Measurements from ENCODE around the gene MS4A13.

The MS4A13 gene, protein sequence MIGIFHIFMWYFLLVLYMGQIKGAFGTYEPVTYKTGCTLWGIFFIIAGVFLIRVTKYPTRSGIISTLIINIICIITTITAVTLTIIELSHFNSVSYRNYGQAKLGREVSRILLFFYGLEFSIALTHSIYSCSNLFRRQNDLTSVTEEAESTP

DNA sequence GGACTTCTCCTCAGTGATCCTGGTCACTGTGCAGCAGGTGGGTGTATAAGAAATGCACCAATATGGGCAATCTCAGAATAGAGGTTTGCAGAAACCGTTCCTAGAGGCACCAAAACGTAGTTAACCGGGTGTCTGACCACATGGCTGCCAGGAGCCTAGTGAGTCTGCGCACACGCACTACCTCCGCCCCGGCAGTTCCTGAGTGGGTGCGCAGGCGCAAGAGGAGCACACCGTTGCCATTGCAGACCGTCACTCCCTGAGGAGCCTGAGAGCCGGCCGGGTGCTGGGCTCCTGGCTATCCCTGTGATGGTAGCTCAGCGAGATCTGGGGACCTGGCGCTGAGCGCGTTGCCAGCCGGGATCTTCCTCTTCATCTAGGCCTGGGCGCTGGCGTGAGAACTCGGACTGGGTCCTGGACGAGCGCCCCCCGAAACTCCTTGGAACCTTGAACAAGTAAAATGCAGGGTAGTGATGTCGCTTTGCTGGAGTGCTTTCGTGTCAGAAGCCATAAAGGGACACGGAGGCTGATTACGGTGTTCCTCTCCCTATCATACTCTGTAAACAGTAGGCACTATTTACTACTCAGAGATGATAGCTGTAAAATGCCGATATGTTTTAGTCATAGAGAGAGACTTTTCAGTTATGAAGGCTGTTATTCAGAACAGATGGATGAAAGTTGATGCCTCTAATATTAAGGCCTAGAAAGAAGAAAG is at the start of gene MS4A13:
TSS of gene MS4A13 (plus strand) at position 249 of the 712 bp plus-strand sequence. CDS start 2,692 bp downstream, outside the sequence.
- no peaks in the 10 kb centered on the region for H3K36me3 ChIP-seq (ENCODE audit: control insufficient read depth, insufficient read depth, low read length)
- no peaks in the 10 kb centered on the region for H3K4me1 ChIP-seq (ENCODE audit: control insufficient read depth, insufficient read depth, low read length)
- no peak within 1 kb of the TSS for H3K9ac ChIP-seq (ENCODE audit: low read depth, low read length)
- no peaks in the 10 kb centered on the region for H3K9me3 ChIP-seq (ENCODE audit: control insufficient read depth, insufficient read depth, low read length)
- no peak within 1 kb of the TSS for H3K4me3 ChIP-seq (ENCODE audit: low read depth, low read length)
- no peaks in the 10 kb centered on the region for H3K27me3 ChIP-seq (ENCODE audit: control insufficient read depth, insufficient read depth, low read length)

DNA sequence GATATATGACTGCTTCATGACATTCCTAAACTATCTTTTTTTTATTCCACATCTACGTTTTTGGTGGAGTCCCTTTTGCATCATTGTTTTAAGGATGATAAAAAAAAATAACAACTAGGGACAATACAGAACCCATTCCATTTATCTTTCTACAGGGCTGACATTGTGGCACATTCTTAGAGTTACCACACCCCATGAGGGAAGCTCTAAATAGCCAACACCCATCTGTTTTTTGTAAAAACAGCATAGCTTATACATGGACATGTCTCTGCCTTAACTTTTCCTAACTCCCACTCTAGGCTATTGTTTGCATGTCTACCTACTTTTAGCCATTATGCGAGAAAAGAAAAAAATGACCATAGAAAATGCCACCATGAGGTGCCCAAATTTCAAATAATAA is 46.4 kb upstream of the MS4A13 start:
- H3K4me1 ChIP-seq (ENCODE audit: control insufficient read depth, insufficient read depth, low read length), result no peaks in the 10 kb centered on the region
- no peaks in the 10 kb centered on the region for H3K9me3 ChIP-seq (ENCODE audit: control insufficient read depth, insufficient read depth, low read length)
- no peak overlapping the region for H3K4me3 ChIP-seq (ENCODE audit: low read depth, low read length)
- H3K36me3 ChIP-seq (ENCODE audit: control insufficient read depth, insufficient read depth, low read length), result no peaks in the 10 kb centered on the region
- H3K27me3 ChIP-seq (ENCODE audit: control insufficient read depth, insufficient read depth, low read length), result no peaks in the 10 kb centered on the region
- no peak overlapping the region for H3K9ac ChIP-seq (ENCODE audit: low read depth, low read length)

DNA sequence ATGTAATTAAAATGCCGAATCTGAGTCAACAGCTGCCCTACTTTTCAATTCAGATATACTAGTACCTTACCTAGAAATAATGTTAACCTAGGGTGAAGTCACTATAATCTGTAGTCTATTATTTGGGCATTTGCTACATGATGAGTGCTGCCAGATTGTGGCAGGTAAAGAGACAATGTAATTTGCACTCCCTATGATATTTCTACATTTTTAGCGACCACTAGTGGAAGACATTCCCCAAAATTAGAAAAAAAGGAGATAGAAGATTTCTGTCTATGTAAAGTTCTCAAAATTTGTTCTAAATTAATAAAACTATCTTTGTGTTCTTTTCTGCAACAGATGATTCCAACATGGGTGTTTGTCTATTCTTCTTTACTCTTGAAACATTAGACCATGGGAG is 45.5 kb upstream of the MS4A13 start:
- no peak overlapping the region for H3K9ac ChIP-seq (ENCODE audit: low read depth, low read length)
- H3K36me3 ChIP-seq (ENCODE audit: control insufficient read depth, insufficient read depth, low read length), result no peaks in the 10 kb centered on the region
- H3K27me3 ChIP-seq (ENCODE audit: control insufficient read depth, insufficient read depth, low read length), result no peaks in the 10 kb centered on the region
- no peaks in the 10 kb centered on the region for H3K9me3 ChIP-seq (ENCODE audit: control insufficient read depth, insufficient read depth, low read length)
- H3K4me3 ChIP-seq (ENCODE audit: low read depth, low read length), result no peak overlapping the region
- no peaks in the 10 kb centered on the region for H3K4me1 ChIP-seq (ENCODE audit: control insufficient read depth, insufficient read depth, low read length)

- no peaks in the 10 kb centered on the region for H3K36me3 ChIP-seq (ENCODE audit: control insufficient read depth, insufficient read depth, low read length)
- no peaks in the 10 kb centered on the region for H3K9me3 ChIP-seq (ENCODE audit: control insufficient read depth, insufficient read depth, low read length)
- H3K4me1 ChIP-seq (ENCODE audit: control insufficient read depth, insufficient read depth, low read length), result no peaks in the 10 kb centered on the region
- no peak overlapping the region for H3K9ac ChIP-seq (ENCODE audit: low read depth, low read length)
- no peaks in the 10 kb centered on the region for H3K27me3 ChIP-seq (ENCODE audit: control insufficient read depth, insufficient read depth, low read length)
- H3K4me3 ChIP-seq (ENCODE audit: low read depth, low read length), result no peak overlapping the region
Observed at GRCh38 chr11:60477035-60477445, 38.2 kb upstream of the MS4A13 start.

DNA sequence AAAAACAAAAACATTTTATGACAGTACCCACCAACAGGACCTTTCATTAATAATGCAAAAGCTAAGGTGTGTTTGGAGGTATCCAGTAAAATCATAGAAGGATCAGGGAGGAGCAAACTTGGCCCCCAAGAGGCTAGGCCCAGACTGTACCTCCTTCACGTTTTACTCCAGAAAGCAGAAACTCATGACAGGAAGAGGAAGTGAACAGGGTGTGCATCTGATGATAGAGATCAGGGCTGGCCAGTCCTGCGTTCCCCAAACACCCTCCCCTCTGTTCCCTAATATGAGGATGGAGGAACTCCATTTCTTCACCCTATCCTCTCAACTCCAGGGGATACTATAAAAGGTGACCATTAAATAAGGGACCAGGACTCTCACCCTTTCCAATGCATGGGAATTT is 32.8 kb upstream of the MS4A13 start:
- H3K9ac ChIP-seq (ENCODE audit: low read depth, low read length), result no peak overlapping the region
- no peaks in the 10 kb centered on the region for H3K9me3 ChIP-seq (ENCODE audit: control insufficient read depth, insufficient read depth, low read length)
- H3K4me3 ChIP-seq (ENCODE audit: low read depth, low read length), result no peak overlapping the region
- no peaks in the 10 kb centered on the region for H3K36me3 ChIP-seq (ENCODE audit: control insufficient read depth, insufficient read depth, low read length)
- H3K27me3 ChIP-seq (ENCODE audit: control insufficient read depth, insufficient read depth, low read length), result no peaks in the 10 kb centered on the region
- no peaks in the 10 kb centered on the region for H3K4me1 ChIP-seq (ENCODE audit: control insufficient read depth, insufficient read depth, low read length)

GRCh38 chr11:60485987-60486386 is 29.2 kb upstream of the MS4A13 start:
- no peaks in the 10 kb centered on the region for H3K4me1 ChIP-seq (ENCODE audit: control insufficient read depth, insufficient read depth, low read length)
- H3K9me3 ChIP-seq (ENCODE audit: control insufficient read depth, insufficient read depth, low read length), result no peaks in the 10 kb centered on the region
- H3K9ac ChIP-seq (ENCODE audit: low read depth, low read length), result no peak overlapping the region
- H3K27me3 ChIP-seq (ENCODE audit: control insufficient read depth, insufficient read depth, low read length), result no peaks in the 10 kb centered on the region
- no peak overlapping the region for H3K4me3 ChIP-seq (ENCODE audit: low read depth, low read length)
- no peaks in the 10 kb centered on the region for H3K36me3 ChIP-seq (ENCODE audit: control insufficient read depth, insufficient read depth, low read length)

DNA sequence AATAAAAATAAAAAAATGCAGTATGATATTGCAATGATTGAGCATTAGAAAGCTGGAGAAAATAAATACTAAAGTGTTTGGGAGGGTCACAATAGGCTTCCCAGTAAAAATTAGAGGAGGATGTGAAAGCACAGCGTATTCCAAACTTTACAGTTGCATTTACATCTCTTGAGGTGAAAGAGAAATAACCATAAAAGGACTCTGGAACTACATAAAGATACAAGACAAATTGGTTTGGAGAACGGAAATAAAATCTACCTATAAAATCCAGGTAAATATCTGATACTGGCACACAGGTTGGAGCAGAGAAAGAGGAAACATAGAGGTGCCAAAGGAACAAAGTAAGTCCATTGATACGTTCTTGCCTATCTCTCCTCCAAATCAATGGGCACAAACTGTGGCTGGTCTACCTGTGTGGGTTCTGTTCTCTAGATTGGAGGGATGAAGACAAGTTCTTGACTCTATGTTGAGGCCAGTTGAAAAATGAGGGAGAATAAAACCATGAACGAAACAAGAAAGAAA is 22.6 kb upstream of the MS4A13 start, which contains the start of gene MS4A12:
TSS of gene MS4A12 (plus strand) at position 291 of the 522 bp plus-strand sequence. CDS start 4,541 bp downstream, outside the sequence.
- no peak within 1 kb of the TSS for H3K9ac ChIP-seq (ENCODE audit: low read depth, low read length)
- H3K27me3 ChIP-seq (ENCODE audit: control insufficient read depth, insufficient read depth, low read length), result no peaks in the 10 kb centered on the region
- no peaks in the 10 kb centered on the region for H3K4me1 ChIP-seq (ENCODE audit: control insufficient read depth, insufficient read depth, low read length)
- no peaks in the 10 kb centered on the region for H3K36me3 ChIP-seq (ENCODE audit: control insufficient read depth, insufficient read depth, low read length)
- no peak within 1 kb of the TSS for H3K4me3 ChIP-seq (ENCODE audit: low read depth, low read length)
- no peaks in the 10 kb centered on the region for H3K9me3 ChIP-seq (ENCODE audit: control insufficient read depth, insufficient read depth, low read length)

DNA sequence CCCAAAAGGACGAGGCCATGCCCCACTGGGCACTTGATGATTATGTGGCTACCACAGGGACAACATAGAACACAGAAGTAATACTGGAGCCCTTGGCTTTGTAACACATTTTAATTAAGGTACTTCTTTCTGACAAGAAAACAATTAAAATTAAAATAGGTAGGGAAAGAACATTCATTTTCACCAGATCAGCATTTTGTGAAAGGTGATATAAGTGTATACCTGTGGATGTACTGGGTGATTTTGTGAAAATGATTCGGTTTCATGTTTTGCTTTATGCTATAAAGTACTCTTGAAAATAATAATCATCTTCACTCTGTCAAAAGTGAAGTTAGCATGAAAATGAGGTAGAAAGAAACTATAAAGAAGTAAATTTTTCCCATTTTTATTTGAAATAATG is 21.7 kb upstream of the MS4A13 start:
- no peaks in the 10 kb centered on the region for H3K36me3 ChIP-seq (ENCODE audit: control insufficient read depth, insufficient read depth, low read length)
- no peak overlapping the region for H3K9ac ChIP-seq (ENCODE audit: low read depth, low read length)
- no peaks in the 10 kb centered on the region for H3K9me3 ChIP-seq (ENCODE audit: control insufficient read depth, insufficient read depth, low read length)
- H3K27me3 ChIP-seq (ENCODE audit: control insufficient read depth, insufficient read depth, low read length), result no peaks in the 10 kb centered on the region
- H3K4me1 ChIP-seq (ENCODE audit: control insufficient read depth, insufficient read depth, low read length), result peaks cover 8% of the 10 kb centered on the region
- H3K4me3 ChIP-seq (ENCODE audit: low read depth, low read length), result no peak overlapping the region

GRCh38 chr11:60498399-60498798 is 16.8 kb upstream of the MS4A13 start:
- peaks cover 20% of the 10 kb centered on the region for H3K4me1 ChIP-seq (ENCODE audit: control insufficient read depth, insufficient read depth, low read length)
- no peaks in the 10 kb centered on the region for H3K9me3 ChIP-seq (ENCODE audit: control insufficient read depth, insufficient read depth, low read length)
- H3K9ac ChIP-seq (ENCODE audit: low read depth, low read length), result no peak overlapping the region
- no peaks in the 10 kb centered on the region for H3K27me3 ChIP-seq (ENCODE audit: control insufficient read depth, insufficient read depth, low read length)
- no peaks in the 10 kb centered on the region for H3K36me3 ChIP-seq (ENCODE audit: control insufficient read depth, insufficient read depth, low read length)
- H3K4me3 ChIP-seq (ENCODE audit: low read depth, low read length), result no peak overlapping the region

GRCh38 chr11:60498853-60499252 is 16.3 kb upstream of the MS4A13 start:
- H3K4me3 ChIP-seq (ENCODE audit: low read depth, low read length), result no peak overlapping the region
- H3K9ac ChIP-seq (ENCODE audit: low read depth, low read length), result no peak overlapping the region

DNA sequence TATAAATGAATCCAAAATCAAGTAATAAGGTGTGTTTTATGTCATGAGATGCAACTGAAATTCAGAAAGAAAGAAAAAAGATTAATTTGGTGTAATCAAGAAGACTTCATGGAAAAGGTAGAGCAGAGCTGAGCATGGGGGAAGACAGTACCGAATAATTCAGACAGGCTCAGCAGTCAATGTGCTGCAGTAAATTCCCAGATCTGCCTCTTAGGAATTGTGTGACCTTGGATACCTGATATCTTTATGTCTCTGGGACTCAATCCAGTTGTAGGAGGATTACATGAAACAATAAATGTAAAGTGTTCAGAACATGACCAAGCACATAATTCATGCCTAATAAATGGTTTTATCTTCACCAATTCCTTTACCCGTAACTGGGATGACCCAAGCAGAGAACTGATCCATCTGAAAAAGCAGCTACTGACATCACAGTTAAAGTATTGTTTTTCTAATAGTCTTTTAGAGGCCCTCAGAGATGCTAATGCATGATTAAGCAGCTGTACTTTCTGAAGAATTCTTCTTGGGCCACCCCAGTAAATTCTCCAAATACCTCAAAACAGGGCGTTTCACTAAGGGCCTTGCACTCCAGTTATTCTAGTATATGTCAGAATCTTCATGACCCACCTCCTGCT is 14.8 kb upstream of the MS4A13 start:
- H3K9ac ChIP-seq (ENCODE audit: low read depth, low read length), result no peak overlapping the region
- no peak overlapping the region for H3K4me3 ChIP-seq (ENCODE audit: low read depth, low read length)
- H3K36me3 ChIP-seq (ENCODE audit: control insufficient read depth, insufficient read depth, low read length), result no peaks in the 10 kb centered on the region
- peaks cover 20% of the 10 kb centered on the region for H3K4me1 ChIP-seq (ENCODE audit: control insufficient read depth, insufficient read depth, low read length)
- no peaks in the 10 kb centered on the region for H3K9me3 ChIP-seq (ENCODE audit: control insufficient read depth, insufficient read depth, low read length)
- no peaks in the 10 kb centered on the region for H3K27me3 ChIP-seq (ENCODE audit: control insufficient read depth, insufficient read depth, low read length)

More at GRCh38 chr11:60498853-60499252, 16.3 kb upstream of the MS4A13 start:
- no peaks in the 10 kb centered on the region for H3K36me3 ChIP-seq (ENCODE audit: control insufficient read depth, insufficient read depth, low read length)
- no peaks in the 10 kb centered on the region for H3K9me3 ChIP-seq (ENCODE audit: control insufficient read depth, insufficient read depth, low read length)
- no peaks in the 10 kb centered on the region for H3K27me3 ChIP-seq (ENCODE audit: control insufficient read depth, insufficient read depth, low read length)
- H3K4me1 ChIP-seq (ENCODE audit: control insufficient read depth, insufficient read depth, low read length), result peaks cover 20% of the 10 kb centered on the region

Measured in iPS-15b (cell line).